Suprapubic skin (tissue), 4 donors: ENCODE measurements around the gene SMG6. TPM values are rescaled to one million over a fixed set of nuclear protein-coding genes. Genes with fewer than 3 reads are reported as not detected.

ENCODE experiments used
- DNase-seq, 2 donors: peaks; one replicate each; pipeline ENCODE4 v3.0.0-alpha.2; 2019; ENCODE audit warnings: low spot score in 2 of 2
- H3K27ac ChIP-seq: fragments of 200-600 bp; sonication (generic); one replicate; pipeline ENCODE4 v1.5.1; 2019
- H3K27me3 ChIP-seq: fragments of 200-600 bp; sonication (generic); one replicate; pipeline ENCODE4 v1.5.1; 2019
- H3K36me3 ChIP-seq: fragments of 200-600 bp; sonication (generic); one replicate; pipeline ENCODE4 v1.5.1; 2019
- H3K4me1 ChIP-seq: fragments of 200-600 bp; sonication (generic); one replicate; pipeline ENCODE4 v1.5.1; 2019
- H3K4me3 ChIP-seq: fragments of 200-600 bp; sonication (generic); one replicate; pipeline ENCODE4 v1.5.1; 2019; ENCODE audit warnings: mild to moderate bottlenecking
- H3K9me3 ChIP-seq: fragments of 200-600 bp; sonication (generic); one replicate; pipeline ENCODE4 v1.5.1; 2019
- CTCF ChIP-seq, 2 donors: fragments of 200-600 bp in 1 of 2; fragments of 450-650 bp in 1 of 2; sonication (generic) in 1 of 2; IDR thresholded peaks; one replicate each; pipeline ENCODE4 v1.5.1; 2016 to 2019; ENCODE audit warnings: antibody characterized with exemption in 2 of 2, mild to moderate bottlenecking in 1 of 2, moderate library complexity in 1 of 2
- EP300 ChIP-seq: sonication (generic); formaldehyde crosslinking; IDR thresholded peaks from one replicate; pipeline ENCODE4 v1.6.1; 2017; ENCODE audit warnings: antibody characterized with exemption
- POLR2A ChIP-seq, 2 donors: fragments of 450-650 bp; IDR thresholded peaks; one replicate each; pipeline ENCODE4 v1.6.1; 2017; ENCODE audit warnings: antibody characterized with exemption in 2 of 2, mild to moderate bottlenecking in 2 of 2, moderate library complexity in 2 of 2
- POLR2AphosphoS5 ChIP-seq, 3 donors: sonication (generic); formaldehyde crosslinking; IDR thresholded peaks; one replicate each; pipeline ENCODE4 v1.6.1; 2017; ENCODE audit warnings: antibody characterized with exemption in 3 of 3
- WGBS: methylation state at CpG from one replicate; pipeline ENCODE4 v1.1.5; 2018; 5-methylcytosine and 5-hydroxymethylcytosine counted together
- total RNA-seq, 4 donors: library from RNA; depleted of rRNA; stranded (reverse); fragments of >200 nt; gene quantifications; one replicate each; pipeline ENCODE4 v1.1.0, GENCODE V29; 2016

Gene SMG6
- total RNA-seq, 4 donors from 2014 or later: 29.6 to 58.6 (median 45.5) TPM

- Histone ChIP-seq H3K4me3 (no peak overlapping the region), H3K27ac (peak overlapping the region; percentile 26), H3K9me3 (no peaks in the 10 kb centered on the region), H3K4me1 (peaks cover 31% of the 10 kb centered on the region), H3K27me3 (no peaks in the 10 kb centered on the region), H3K36me3 (peaks cover 9% of the 10 kb centered on the region)
- TF ChIP-seq POLR2AphosphoS5 (IDR thresholded peaks at IDR 0.05): no peak
- no peak for TF ChIP-seq EP300
- TF ChIP-seq POLR2A (IDR thresholded peaks at IDR 0.05): no peak
- no peak for TF ChIP-seq CTCF (IDR thresholded peaks at IDR 0.05)
- WGBS: 55% methylated on average over 6 of the region's 6 CpGs
- DNase-seq: no peak
Measured at GRCh38 chr17:2043785-2044184, 259.8 kb downstream of the SMG6 start.

DNA sequence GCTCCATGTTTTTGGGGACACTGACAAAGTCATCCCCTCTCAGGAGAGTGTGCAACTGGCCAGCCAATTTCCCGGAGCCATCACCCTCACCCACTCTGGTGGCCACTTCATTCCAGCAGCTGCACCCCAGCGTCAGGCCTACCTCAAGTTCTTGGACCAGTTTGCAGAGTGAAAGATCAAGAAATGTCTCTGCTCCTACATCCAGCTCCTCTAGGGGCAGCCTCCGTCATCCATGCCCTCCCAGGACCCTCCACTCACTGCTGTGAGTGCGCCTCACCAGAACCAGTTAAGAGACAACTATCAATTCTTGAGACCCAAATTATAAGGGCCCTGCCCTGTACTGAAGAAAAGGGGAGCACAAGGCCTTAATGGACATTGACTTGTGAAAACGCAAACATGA lies 260.7 kb downstream of the SMG6 start:
- Histone ChIP-seq H3K9me3 (no peaks in the 10 kb centered on the region), H3K27ac (no peak overlapping the region), H3K4me3 (peak overlapping the region; percentile 92), H3K4me1 (peaks cover 29% of the 10 kb centered on the region), H3K27me3 (no peaks in the 10 kb centered on the region), H3K36me3 (peaks cover 17% of the 10 kb centered on the region)
- no peak for TF ChIP-seq POLR2AphosphoS5 (IDR thresholded peaks at IDR 0.05)
- WGBS: 82% methylated on average over 5 of the region's 5 CpGs
- DNase-seq: no peak

GRCh38 chr17:2042390-2042847 lies 261.2 kb downstream of the SMG6 start:
- peak in 1 of 2 donors; percentile 59 for DNase-seq
- Histone ChIP-seq H3K36me3 (peaks cover 20% of the 10 kb centered on the region), H3K27ac (peak overlapping the region; percentile 94), H3K4me3 (peak overlapping the region; percentile 92), H3K9me3 (no peaks in the 10 kb centered on the region), H3K27me3 (no peaks in the 10 kb centered on the region), H3K4me1 (peaks cover 29% of the 10 kb centered on the region)
- 11% methylated on average over 16 of the region's 17 CpGs for WGBS
- TF ChIP-seq POLR2A (IDR thresholded peaks at IDR 0.05) (no peak), EP300 (no peak), POLR2AphosphoS5 (IDR thresholded peaks at IDR 0.05) (no peak), CTCF (IDR thresholded peaks at IDR 0.05) (no peak)

- under 1% methylated on average over 30 of the region's 93 CpGs for WGBS
- H3K36me3 ChIP-seq: peaks cover 27% of the 10 kb centered on the region
- H3K4me1 ChIP-seq: peaks cover 29% of the 10 kb centered on the region
- peak within 1 kb of the TSS; percentile 94 for H3K27ac ChIP-seq
- H3K27me3 ChIP-seq: no peaks in the 10 kb centered on the region
- H3K9me3 ChIP-seq: no peaks in the 10 kb centered on the region
- H3K4me3 ChIP-seq: peak within 1 kb of the TSS; percentile 92
- peak in 1 of 2 donors; percentile 43 for TF ChIP-seq CTCF (IDR thresholded peaks at IDR 0.05)
- TF ChIP-seq EP300: no peak
- peak in 2 of 3 donors; percentile 18 to 94 for TF ChIP-seq POLR2AphosphoS5 (IDR thresholded peaks at IDR 0.05)
- peak in 1 of 2 donors; percentile 59 for TF ChIP-seq POLR2A (IDR thresholded peaks at IDR 0.05)
- DNase-seq: peak; percentile 95 to 97
Measured at GRCh38 chr17:2041561-2042389, 261.8 kb downstream of the SMG6 start, which contains the start of gene OVCA2. Gene OVCA2, plus strand, starts transcription at chr17:2042022. Its CDS starts 26 bp downstream, at chr17:2042048.

GRCh38 chr17:2040942-2041560 lies 262.5 kb downstream of the SMG6 start:
- WGBS: 42% methylated on average over 15 of the region's 16 CpGs
- TF ChIP-seq POLR2AphosphoS5 (IDR thresholded peaks at IDR 0.05) (no peak), EP300 (no peak), POLR2A (IDR thresholded peaks at IDR 0.05) (no peak), CTCF (IDR thresholded peaks at IDR 0.05) (no peak)
- H3K36me3 ChIP-seq: peaks cover 34% of the 10 kb centered on the region

More at GRCh38 chr17:2040942-2041560, 262.5 kb downstream of the SMG6 start:
- Histone ChIP-seq H3K27ac (peak overlapping the region; percentile 94), H3K9me3 (no peaks in the 10 kb centered on the region), H3K4me3 (peak overlapping the region; percentile 92), H3K4me1 (peaks cover 29% of the 10 kb centered on the region), H3K27me3 (no peaks in the 10 kb centered on the region)
- DNase-seq: peak in 1 of 2 donors; percentile 66
